HEK293 (cell line): Measurements from ENCODE around the gene RSBN1L.

Experiments
- CTCF ChIA-PET: fragments of 350-600 bp; formaldehyde crosslinking; extraction: SDS; loops from one replicate; lab custom pipeline; 2021; ENCODE audit warnings: antibody characterized with exemption; lab: Yijun Ruan, JAX
- POLR2A ChIA-PET: fragments of 300-600 bp; formaldehyde crosslinking; extraction: SDS; loops from one replicate; lab custom pipeline; 2020; ENCODE audit warnings: antibody characterized with exemption, inconsistent platforms; lab: Yijun Ruan, JAX
- H3K27ac ChIP-seq: fragments of 200-500 bp; sonication (Bioruptor generic); 2 replicates; pipeline ENCODE4 v1.5.1; 2014; ENCODE audit warnings: low read depth, low read length, control low read depth, inconsistent platforms; ENCODE audit errors: extremely low read depth
- H3K36me3 ChIP-seq, 2 experiments: fragments of 200-500 bp in 1 of 2; sonication (Bioruptor generic) in 1 of 2; 1 replicate in 1 of 2; 2 replicates in 1 of 2; pipeline ENCODE4 v1.5.1; 2014 to 2017; ENCODE audit warnings: inconsistent platforms in 2 of 2, low read length in 2 of 2; ENCODE audit not compliant: control insufficient read depth in 2 of 2, insufficient read depth in 1 of 2
- H3K4me1 ChIP-seq: fragments of 200-500 bp; sonication (Bioruptor generic); 2 replicates; pipeline ENCODE4 v1.5.1; 2014; ENCODE audit warnings: mild to moderate bottlenecking, low read length, inconsistent platforms; ENCODE audit not compliant: control insufficient read depth, insufficient read depth
- H3K4me3 ChIP-seq: 2 replicates; pipeline ENCODE4 v1.5.1; 2011; ENCODE audit warnings: low read depth, mild to moderate bottlenecking, control low read depth, low read length, moderate library complexity
- H3K9me3 ChIP-seq: fragments of 200-500 bp; sonication (Bioruptor generic); 2 replicates; pipeline ENCODE4 v1.5.1; 2014; ENCODE audit warnings: low read depth, low read length, inconsistent platforms; ENCODE audit not compliant: control insufficient read depth, insufficient read depth
- EGR2 ChIP-seq: fragments of 450-650 bp; formaldehyde crosslinking; IDR thresholded peaks from 2 replicates; pipeline ENCODE4 v1.5.1; 2016; ENCODE audit warnings: low read depth, missing biosample characterization, missing genetic modification characterization
- MZF1 ChIP-seq: fragments of 450-650 bp; formaldehyde crosslinking; IDR thresholded peaks from 2 replicates; pipeline ENCODE4 v1.5.1; 2017; ENCODE audit warnings: missing biosample characterization, missing genetic modification characterization, borderline replicate concordance
- SP3 ChIP-seq: fragments of 450-650 bp; formaldehyde crosslinking; IDR thresholded peaks from 2 replicates; pipeline ENCODE4 v1.5.1; 2016; ENCODE audit warnings: missing biosample characterization, missing genetic modification characterization
- YY1 ChIP-seq: fragments of 450-650 bp; formaldehyde crosslinking; IDR thresholded peaks from 2 replicates; pipeline ENCODE4 v1.5.1; 2018; ENCODE audit warnings: missing biosample characterization, missing genetic modification characterization
- ZFHX2 ChIP-seq: fragments of 450-650 bp; formaldehyde crosslinking; conservative IDR thresholded peaks from 2 replicates; pipeline ENCODE4 v1.5.1; 2016; ENCODE audit warnings: missing biosample characterization, missing genetic modification characterization
- ZFP69B ChIP-seq: fragments of 450-650 bp; formaldehyde crosslinking; IDR thresholded peaks from 2 replicates; pipeline ENCODE4 v1.5.1; 2016; ENCODE audit warnings: missing biosample characterization, missing genetic modification characterization
- ZNF133 ChIP-seq: fragments of 450-650 bp; formaldehyde crosslinking; IDR thresholded peaks from 2 replicates; pipeline ENCODE4 v1.5.1; 2016; ENCODE audit warnings: missing biosample characterization, missing genetic modification characterization
- ZNF174 ChIP-seq: fragments of 450-650 bp; formaldehyde crosslinking; IDR thresholded peaks from 2 replicates; pipeline ENCODE4 v1.5.0; 2017; ENCODE audit warnings: missing biosample characterization, mild to moderate bottlenecking, missing genetic modification characterization
- ZNF19 ChIP-seq: fragments of 450-650 bp; formaldehyde crosslinking; IDR thresholded peaks from 2 replicates; pipeline ENCODE4; 2016; ENCODE audit warnings: missing biosample characterization, missing genetic modification characterization, low read depth
- ZNF335 ChIP-seq: fragments of 450-650 bp; formaldehyde crosslinking; conservative IDR thresholded peaks from 2 replicates; pipeline ENCODE4 v1.5.1; 2016; ENCODE audit warnings: missing biosample characterization, missing genetic modification characterization
- ZNF530 ChIP-seq: fragments of 450-650 bp; formaldehyde crosslinking; IDR thresholded peaks from 2 replicates; pipeline ENCODE4 v1.5.1; 2016; ENCODE audit warnings: low read depth, missing biosample characterization, missing genetic modification characterization
- ZNF548 ChIP-seq: fragments of 450-650 bp; formaldehyde crosslinking; IDR thresholded peaks from 2 replicates; pipeline ENCODE4 v1.5.1; 2016; ENCODE audit warnings: missing biosample characterization, missing genetic modification characterization
- ZNF571 ChIP-seq: fragments of 450-650 bp; formaldehyde crosslinking; IDR thresholded peaks from 2 replicates; pipeline ENCODE4 v1.5.0; 2017; ENCODE audit warnings: missing biosample characterization, missing genetic modification characterization
- ZNF624 ChIP-seq: fragments of 450-650 bp; formaldehyde crosslinking; IDR thresholded peaks from 2 replicates; pipeline ENCODE4 v1.5.1; 2017; ENCODE audit warnings: missing biosample characterization, missing genetic modification characterization
- ZNF658 ChIP-seq: fragments of 450-650 bp; formaldehyde crosslinking; IDR thresholded peaks from 2 replicates; pipeline ENCODE4; 2016; ENCODE audit warnings: missing biosample characterization, missing genetic modification characterization
- ZNF747 ChIP-seq: fragments of 450-650 bp; formaldehyde crosslinking; IDR thresholded peaks from 2 replicates; pipeline ENCODE4 v1.5.1; 2016; ENCODE audit warnings: missing biosample characterization, missing genetic modification characterization
- ZNF76 ChIP-seq: fragments of 450-650 bp; formaldehyde crosslinking; IDR thresholded peaks from 2 replicates; pipeline ENCODE4; 2016; ENCODE audit warnings: low read depth, missing biosample characterization, missing genetic modification characterization, borderline replicate concordance
- ZNF791 ChIP-seq: fragments of 450-650 bp; formaldehyde crosslinking; IDR thresholded peaks from 2 replicates; pipeline ENCODE4 v1.5.1; 2016; ENCODE audit warnings: missing biosample characterization, missing genetic modification characterization
- ZNF843 ChIP-seq: fragments of 450-650 bp; formaldehyde crosslinking; IDR thresholded peaks from 2 replicates; pipeline ENCODE4 v1.5.1; 2016; ENCODE audit warnings: missing biosample characterization, missing genetic modification characterization
- TF ChIP-seq, protein P1 (sequence below): fragments of 450-650 bp; formaldehyde crosslinking; IDR thresholded peaks from 2 replicates; pipeline ENCODE4 v1.5.1; 2016; ENCODE audit warnings: missing biosample characterization, missing genetic modification characterization
- TF ChIP-seq, protein P2 (sequence below): fragments of 450-650 bp; formaldehyde crosslinking; IDR thresholded peaks from 2 replicates; pipeline ENCODE4 v1.5.1; 2016; ENCODE audit warnings: missing biosample characterization, missing genetic modification characterization

RSBN1L gene

DNA sequence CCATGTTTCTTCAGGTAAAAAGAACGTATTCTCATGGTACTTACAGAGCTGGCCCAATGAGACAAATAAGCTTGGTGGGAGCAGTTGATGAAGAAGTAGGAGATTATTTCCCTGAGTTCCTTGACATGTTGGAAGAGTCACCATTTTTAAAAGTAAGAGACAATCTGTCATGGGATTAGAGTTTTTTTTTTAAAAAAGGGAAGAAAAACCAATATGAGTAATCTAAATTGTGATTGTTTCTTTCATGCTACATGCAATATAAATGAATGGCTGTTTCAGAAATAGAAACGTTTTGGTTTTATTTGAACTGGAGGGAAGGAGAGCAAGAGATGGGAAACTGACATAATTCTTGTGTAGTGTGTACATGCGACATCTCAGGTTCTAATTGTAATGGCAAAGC is 69.2 kb downstream of the RSBN1L start:
- Histone ChIP-seq H3K36me3 (peaks cover 0 to 8% of the 10 kb centered on the region in 2 experiments; a peak in 1 of 3 replicates), H3K4me1 (peaks cover 5% of the 10 kb centered on the region; the same call in 1 of the 2 replicates), H3K9me3 (no peaks in the 10 kb centered on the region), H3K4me3 (no peak overlapping the region), H3K27ac (no peak overlapping the region)
- TF ChIP-seq ZNF133 (no peak), MZF1 (no peak), ZNF658 (no peak), ZNF335 (no peak), ZNF530 (tag by site-specific recombination) (no peak), ZNF843 (tag by site-specific recombination) (no peak), ZNF571 (tag by site-specific recombination) (no peak), ZNF174 (tag by site-specific recombination) (no peak), YY1 (tag by site-specific recombination) (no peak), ZFP69B (no peak), ZNF19 (tag by site-specific recombination) (no peak), ZNF747 (tag by site-specific recombination) (no peak), ZNF548 (tag by site-specific recombination) (no peak)
- ChIA-PET CTCF (no interaction called here), POLR2A (no interaction called here)

DNA sequence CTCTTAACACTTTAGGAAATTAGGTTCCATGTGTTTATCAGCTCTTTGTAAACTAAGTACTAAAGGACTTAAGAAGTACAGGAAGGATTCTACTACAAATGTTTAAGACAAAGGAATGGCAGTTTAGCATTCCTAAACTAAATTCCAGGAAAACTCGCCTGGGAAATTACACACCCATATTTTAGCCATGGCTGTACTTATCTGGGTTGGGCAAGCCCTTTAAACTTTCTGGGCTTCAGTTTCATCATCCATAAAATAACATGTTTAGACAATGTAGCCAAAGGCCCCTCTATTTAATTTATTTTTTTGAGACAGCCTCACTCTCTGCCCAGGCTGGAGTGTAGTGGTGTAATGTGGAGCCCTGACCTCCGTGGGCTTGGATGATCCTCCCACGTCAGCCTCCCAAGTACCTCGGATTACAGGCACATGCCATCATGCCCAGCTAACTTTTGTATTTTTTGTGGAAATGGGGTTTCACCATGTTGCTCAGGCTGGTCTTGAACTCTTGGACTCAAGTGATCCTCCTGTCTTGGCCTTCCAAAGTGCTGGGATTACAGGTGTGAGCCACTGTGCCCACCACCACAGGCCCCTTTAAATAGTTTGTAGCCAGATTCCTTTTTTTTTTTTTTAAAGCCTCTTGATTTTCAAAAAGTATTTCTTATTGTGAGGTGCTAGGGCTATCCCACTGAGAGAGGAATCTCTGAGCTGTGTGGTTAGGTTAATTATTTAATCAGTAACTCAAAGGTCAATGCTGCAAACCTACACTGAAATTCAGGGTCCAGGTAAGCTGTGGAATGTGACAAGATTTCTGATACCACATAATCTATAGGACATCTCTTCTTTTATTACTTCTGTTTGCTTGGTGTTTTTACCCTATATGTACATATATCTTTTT is 69.9 kb downstream of the RSBN1L start:
- H3K36me3 ChIP-seq: peaks cover 0 to 8% of the 10 kb centered on the region in 2 experiments; a peak in 1 of 3 replicates
- POLR2A ChIA-PET: no interaction called here
- CTCF ChIA-PET: interaction anchor here (0.6 to 0.7 kb wide), 2 partner anchors 50 to 93 kb away, joined by 3 to 4 read pairs; no protein-coding TSS in a partner anchor
- no peaks in the 10 kb centered on the region for H3K9me3 ChIP-seq
- no peak overlapping the region for H3K27ac ChIP-seq
- peaks cover 4% of the 10 kb centered on the region; the same call in 1 of the 2 replicates for H3K4me1 ChIP-seq
- no peak overlapping the region for H3K4me3 ChIP-seq
- TF ChIP-seq EGR2 (0 out of 2 replicates have a peak, but pooled peaks have one; percentile 11), SP3 (no peak), ZNF76 (no peak), ZFHX2 (peak; percentile 60), ZNF548 (tag by site-specific recombination) (no peak), ZNF624 (no peak), ZNF791 (tag by site-specific recombination) (no peak)
- TF ChIP-seq, protein P1, sequence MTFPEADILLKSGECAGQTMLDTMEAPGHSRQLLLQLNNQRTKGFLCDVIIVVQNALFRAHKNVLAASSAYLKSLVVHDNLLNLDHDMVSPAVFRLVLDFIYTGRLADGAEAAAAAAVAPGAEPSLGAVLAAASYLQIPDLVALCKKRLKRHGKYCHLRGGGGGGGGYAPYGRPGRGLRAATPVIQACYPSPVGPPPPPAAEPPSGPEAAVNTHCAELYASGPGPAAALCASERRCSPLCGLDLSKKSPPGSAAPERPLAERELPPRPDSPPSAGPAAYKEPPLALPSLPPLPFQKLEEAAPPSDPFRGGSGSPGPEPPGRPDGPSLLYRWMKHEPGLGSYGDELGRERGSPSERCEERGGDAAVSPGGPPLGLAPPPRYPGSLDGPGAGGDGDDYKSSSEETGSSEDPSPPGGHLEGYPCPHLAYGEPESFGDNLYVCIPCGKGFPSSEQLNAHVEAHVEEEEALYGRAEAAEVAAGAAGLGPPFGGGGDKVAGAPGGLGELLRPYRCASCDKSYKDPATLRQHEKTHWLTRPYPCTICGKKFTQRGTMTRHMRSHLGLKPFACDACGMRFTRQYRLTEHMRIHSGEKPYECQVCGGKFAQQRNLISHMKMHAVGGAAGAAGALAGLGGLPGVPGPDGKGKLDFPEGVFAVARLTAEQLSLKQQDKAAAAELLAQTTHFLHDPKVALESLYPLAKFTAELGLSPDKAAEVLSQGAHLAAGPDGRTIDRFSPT (tag by site-specific recombination): no peak
- TF ChIP-seq, protein P2, sequence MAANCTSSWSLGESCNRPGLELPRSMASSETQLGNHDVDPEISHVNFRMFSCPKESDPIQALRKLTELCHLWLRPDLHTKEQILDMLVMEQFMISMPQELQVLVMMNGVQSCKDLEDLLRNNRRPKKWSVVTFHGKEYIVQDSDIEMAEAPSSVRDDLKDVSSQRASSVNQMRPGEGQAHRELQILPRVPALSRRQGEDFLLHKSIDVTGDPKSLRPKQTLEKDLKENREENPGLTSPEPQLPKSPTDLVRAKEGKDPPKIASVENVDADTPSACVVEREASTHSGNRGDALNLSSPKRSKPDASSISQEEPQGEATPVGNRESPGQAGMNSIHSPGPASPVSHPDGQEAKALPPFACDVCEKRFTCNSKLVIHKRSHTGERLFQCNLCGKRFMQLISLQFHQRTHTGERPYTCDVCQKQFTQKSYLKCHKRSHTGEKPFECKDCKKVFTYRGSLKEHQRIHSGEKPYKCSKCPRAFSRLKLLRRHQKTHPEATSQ (tag by site-specific recombination): no peak
